Measurements from ENCODE around the gene SALL4.
A peak's percentile ranks its signal among the peaks of the same experiment; 100 is the strongest.
"Not testable (repeated sequence)": the region's sequence is repeated elsewhere in the genome, so short reads cannot be mapped to it uniquely, and the experiment has no call there.

Gene SALL4

GRCh38 chr20:51768759-51769517 lies 33.4 kb downstream of the SALL4 start:
- no peak for TF ChIP-seq FOXK2 (IDR thresholded peaks at IDR 0.05)
- TF ChIP-seq PKNOX1 (IDR thresholded peaks at IDR 0.05) = no peak
- TF ChIP-seq NFRKB (IDR thresholded peaks at IDR 0.05) = no peak
- no peak for TF ChIP-seq ZNF384 (IDR thresholded peaks at IDR 0.05)
- no peak for TF ChIP-seq ELF4 (IDR thresholded peaks at IDR 0.05)
- TF ChIP-seq FOXM1 (IDR thresholded peaks at IDR 0.05; ENCODE audit: borderline replicate concordance) = no peak
- TF ChIP-seq SUZ12 (IDR thresholded peaks at IDR 0.05) = no peak
- TF ChIP-seq TARDBP (IDR thresholded peaks at IDR 0.05) = no peak
- TF ChIP-seq LEF1 (IDR thresholded peaks at IDR 0.05; ENCODE audit: borderline replicate concordance) = no peak
- no peak for TF ChIP-seq CTBP1 (IDR thresholded peaks at IDR 0.05; ENCODE audit: borderline replicate concordance)
- TF ChIP-seq L3MBTL2 (conservative IDR thresholded peaks at IDR 0.05) = no peak; the same call in 1 of the 2 replicates
- no peak for TF ChIP-seq BHLHE40 (IDR thresholded peaks at IDR 0.05; ENCODE audit: borderline replicate concordance)
- TF ChIP-seq SP1 (IDR thresholded peaks at IDR 0.05) = no peak
- TF ChIP-seq ARNT (IDR thresholded peaks at IDR 0.05) = no peak
- no peak for TF ChIP-seq HDGF (IDR thresholded peaks at IDR 0.05; ENCODE audit: borderline replicate concordance)
- DNase-seq (ENCODE audit: extremely low spot score) = no peak
- ChIA-PET CTCF (no interaction called here), POLR2A (no interaction called here)

- no peak for TF ChIP-seq SP1 (IDR thresholded peaks at IDR 0.05)
- TF ChIP-seq TARDBP (IDR thresholded peaks at IDR 0.05) = no peak
- peak; percentile 32 for DNase-seq (ENCODE audit: extremely low spot score)
- CTCF ChIA-PET = interaction anchor here (0.5 kb wide), 1 partner anchor 179 kb away, joined by 3 read pairs; no protein-coding TSS in a partner anchor
- POLR2A ChIA-PET = interaction anchor here (0.8 to 1.0 kb wide), 2 partner anchors 67 to 179 kb away, joined by 3 read pairs; no protein-coding TSS in a partner anchor
These were observed 34.2 kb downstream of the SALL4 start, which contains the start of gene ATP9A for GRCh38 chr20:51767867-51768758. TSS of gene ATP9A (minus strand) at chr20:51768390. CDS start at chr20:51768369, 21 bp downstream.

- no peak for TF ChIP-seq NFRKB (IDR thresholded peaks at IDR 0.05)
- TF ChIP-seq ZNF384 (IDR thresholded peaks at IDR 0.05) = peak; percentile 75
- no peak for TF ChIP-seq TARDBP (IDR thresholded peaks at IDR 0.05)
- TF ChIP-seq L3MBTL2 (conservative IDR thresholded peaks at IDR 0.05) = 0 out of 2 replicates have a peak, but pooled peaks have one; percentile 42
- no peak for TF ChIP-seq ARNT (IDR thresholded peaks at IDR 0.05)
- TF ChIP-seq PKNOX1 (IDR thresholded peaks at IDR 0.05) = peak; percentile 12; the same call in 1 of the 2 replicates
- DNase-seq (ENCODE audit: extremely low spot score) = peak; percentile 72
- ChIA-PET CTCF (interaction anchor here (0.5 to 0.9 kb wide), 4 partner anchors 67 to 180 kb away, joined by 3 to 6 read pairs (median 4); no protein-coding TSS in a partner anchor), POLR2A (interaction anchor here (0.8 to 1.0 kb wide), 2 partner anchors 66 to 180 kb away, joined by 3 read pairs; no protein-coding TSS in a partner anchor)
These were observed 35.1 kb downstream of the SALL4 start for GRCh38 chr20:51766994-51767866.

- POLR2A ChIA-PET; DNase-seq (ENCODE audit: extremely low spot score): not testable (repeated sequence)
- CTCF ChIA-PET = interaction anchor here (1.4 kb wide), 1 partner anchor 64 kb away, joined by 3 read pairs; no protein-coding TSS in a partner anchor
These were observed 36.9 kb downstream of the SALL4 start for GRCh38 chr20:51765381-51765780.

GRCh38 chr20:51763965-51764602 lies 38.2 kb downstream of the SALL4 start:
- ChIA-PET POLR2A (no interaction called here), CTCF (no interaction called here)
- DNase-seq (ENCODE audit: extremely low spot score) = no peak
- TF ChIP-seq BHLHE40 (IDR thresholded peaks at IDR 0.05; ENCODE audit: borderline replicate concordance) = no peak
- TF ChIP-seq TARDBP (IDR thresholded peaks at IDR 0.05) = no peak
- no peak for TF ChIP-seq SUZ12 (IDR thresholded peaks at IDR 0.05)
- TF ChIP-seq NFRKB (IDR thresholded peaks at IDR 0.05) = no peak
- TF ChIP-seq FOXA1 (IDR thresholded peaks at IDR 0.05) = no peak
- no peak for TF ChIP-seq L3MBTL2 (conservative IDR thresholded peaks at IDR 0.05)
- TF ChIP-seq LEF1 (IDR thresholded peaks at IDR 0.05; ENCODE audit: borderline replicate concordance) = no peak
- no peak for TF ChIP-seq ELF4 (IDR thresholded peaks at IDR 0.05)
- TF ChIP-seq ZNF384 (IDR thresholded peaks at IDR 0.05) = no peak
- TF ChIP-seq HDGF (IDR thresholded peaks at IDR 0.05; ENCODE audit: borderline replicate concordance) = no peak
- TF ChIP-seq SP1 (IDR thresholded peaks at IDR 0.05) = no peak
- TF ChIP-seq CTBP1 (IDR thresholded peaks at IDR 0.05; ENCODE audit: borderline replicate concordance) = no peak

Measured in HEK293T (cell line).